WTC11 (cell line): Measurements from ENCODE around the gene PEX6.

Experiments
- ATF1 ChIP-seq: sonication (generic); formaldehyde crosslinking; IDR thresholded peaks from 2 replicates; pipeline ENCODE4 v1.8.1; 2023; ENCODE audit warnings: mild to moderate bottlenecking, moderate library complexity, missing genetic modification reagents
- ETV6 ChIP-seq: sonication (generic); formaldehyde crosslinking; IDR thresholded peaks from 2 replicates; pipeline ENCODE4 v1.8.1; 2022; ENCODE audit warnings: mild to moderate bottlenecking, missing genetic modification reagents
- FOXK1 ChIP-seq: sonication (generic); formaldehyde crosslinking; IDR thresholded peaks from 2 replicates; pipeline ENCODE4 v1.8.0; 2022; ENCODE audit warnings: mild to moderate bottlenecking, moderate library complexity, missing genetic modification reagents
- FOXP1 ChIP-seq: sonication (generic); formaldehyde crosslinking; IDR thresholded peaks from 2 replicates; pipeline ENCODE4 v1.8.0; 2022; ENCODE audit warnings: missing genetic modification reagents, mild to moderate bottlenecking, moderate library complexity, borderline replicate concordance
- JUN ChIP-seq: sonication (generic); formaldehyde crosslinking; IDR thresholded peaks from 2 replicates; pipeline ENCODE4 v1.8.0; 2023; ENCODE audit warnings: mild to moderate bottlenecking, missing genetic modification reagents
- NFYB ChIP-seq: sonication (generic); formaldehyde crosslinking; conservative IDR thresholded peaks from 2 replicates; pipeline ENCODE4 v1.8.0; 2022; ENCODE audit warnings: low read depth, missing genetic modification reagents
- ZBTB21 ChIP-seq: sonication (generic); formaldehyde crosslinking; IDR thresholded peaks from 2 replicates; pipeline ENCODE4 v1.8.1; 2023; ENCODE audit warnings: mild to moderate bottlenecking, missing genetic modification reagents, borderline replicate concordance
- ZNF232 ChIP-seq: sonication (generic); formaldehyde crosslinking; IDR thresholded peaks from 2 replicates; pipeline ENCODE4 v1.8.0; 2022; ENCODE audit warnings: mild to moderate bottlenecking, missing genetic modification reagents
- TF ChIP-seq, protein P1 (sequence below): sonication (generic); formaldehyde crosslinking; IDR thresholded peaks from 2 replicates; pipeline ENCODE4 v1.8.0; 2022; ENCODE audit warnings: mild to moderate bottlenecking, missing genetic modification reagents
- TF ChIP-seq, protein P2 (sequence below): fragments of 200-600 bp; IDR thresholded peaks from 2 replicates; pipeline ENCODE4 v1.8.0; 2022; ENCODE audit warnings: antibody characterized with exemption
- TF ChIP-seq, protein P3 (sequence below): sonication (generic); formaldehyde crosslinking; IDR thresholded peaks from 2 replicates; pipeline ENCODE4 v1.8.1; 2023; ENCODE audit warnings: mild to moderate bottlenecking, missing genetic modification reagents, moderate library complexity
- TF ChIP-seq, protein P4 (sequence below): sonication (generic); formaldehyde crosslinking; conservative IDR thresholded peaks from 2 replicates; pipeline ENCODE4 v1.8.1; 2022; ENCODE audit warnings: mild to moderate bottlenecking, missing genetic modification reagents
- TF ChIP-seq, protein P5 (sequence below): sonication (generic); formaldehyde crosslinking; IDR thresholded peaks from 2 replicates; pipeline ENCODE4 v1.8.1; 2022; ENCODE audit warnings: low read depth, mild to moderate bottlenecking, moderate library complexity, missing genetic modification reagents, borderline replicate concordance

DNA sequence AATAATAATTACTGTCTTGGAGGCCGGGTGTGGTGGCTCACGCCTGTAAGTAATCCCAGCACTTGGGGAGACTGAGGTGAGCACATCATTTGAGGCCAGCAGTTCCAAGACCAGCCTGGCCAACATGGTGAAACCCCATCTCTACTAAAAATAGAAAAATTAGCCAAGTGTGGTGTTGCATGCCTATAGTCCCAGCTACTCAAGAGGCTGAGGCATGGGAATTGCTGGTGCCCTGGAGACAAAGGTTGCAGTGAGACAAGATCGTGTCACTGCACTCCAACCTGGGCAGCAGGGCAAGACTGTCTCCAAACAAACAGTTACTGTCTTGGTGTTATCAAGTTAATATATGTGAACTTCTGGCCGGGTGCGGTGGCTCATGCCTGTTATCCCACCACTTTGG is 47.4 kb upstream of the PEX6 start:
- TF ChIP-seq ATF1 (CRISPR knock-in tag) = no peak
- TF ChIP-seq, protein P1, sequence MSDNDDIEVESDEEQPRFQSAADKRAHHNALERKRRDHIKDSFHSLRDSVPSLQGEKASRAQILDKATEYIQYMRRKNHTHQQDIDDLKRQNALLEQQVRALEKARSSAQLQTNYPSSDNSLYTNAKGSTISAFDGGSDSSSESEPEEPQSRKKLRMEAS = no peak
- TF ChIP-seq, protein P2, sequence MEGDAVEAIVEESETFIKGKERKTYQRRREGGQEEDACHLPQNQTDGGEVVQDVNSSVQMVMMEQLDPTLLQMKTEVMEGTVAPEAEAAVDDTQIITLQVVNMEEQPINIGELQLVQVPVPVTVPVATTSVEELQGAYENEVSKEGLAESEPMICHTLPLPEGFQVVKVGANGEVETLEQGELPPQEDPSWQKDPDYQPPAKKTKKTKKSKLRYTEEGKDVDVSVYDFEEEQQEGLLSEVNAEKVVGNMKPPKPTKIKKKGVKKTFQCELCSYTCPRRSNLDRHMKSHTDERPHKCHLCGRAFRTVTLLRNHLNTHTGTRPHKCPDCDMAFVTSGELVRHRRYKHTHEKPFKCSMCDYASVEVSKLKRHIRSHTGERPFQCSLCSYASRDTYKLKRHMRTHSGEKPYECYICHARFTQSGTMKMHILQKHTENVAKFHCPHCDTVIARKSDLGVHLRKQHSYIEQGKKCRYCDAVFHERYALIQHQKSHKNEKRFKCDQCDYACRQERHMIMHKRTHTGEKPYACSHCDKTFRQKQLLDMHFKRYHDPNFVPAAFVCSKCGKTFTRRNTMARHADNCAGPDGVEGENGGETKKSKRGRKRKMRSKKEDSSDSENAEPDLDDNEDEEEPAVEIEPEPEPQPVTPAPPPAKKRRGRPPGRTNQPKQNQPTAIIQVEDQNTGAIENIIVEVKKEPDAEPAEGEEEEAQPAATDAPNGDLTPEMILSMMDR = no peak
- no peak for TF ChIP-seq ZBTB21 (CRISPR knock-in tag)
- TF ChIP-seq ETV6 (CRISPR knock-in tag) = no peak
- TF ChIP-seq, protein P3, sequence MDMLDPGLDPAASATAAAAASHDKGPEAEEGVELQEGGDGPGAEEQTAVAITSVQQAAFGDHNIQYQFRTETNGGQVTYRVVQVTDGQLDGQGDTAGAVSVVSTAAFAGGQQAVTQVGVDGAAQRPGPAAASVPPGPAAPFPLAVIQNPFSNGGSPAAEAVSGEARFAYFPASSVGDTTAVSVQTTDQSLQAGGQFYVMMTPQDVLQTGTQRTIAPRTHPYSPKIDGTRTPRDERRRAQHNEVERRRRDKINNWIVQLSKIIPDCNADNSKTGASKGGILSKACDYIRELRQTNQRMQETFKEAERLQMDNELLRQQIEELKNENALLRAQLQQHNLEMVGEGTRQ (CRISPR knock-in tag) = no peak
- TF ChIP-seq NFYB (CRISPR knock-in tag) = no peak
- TF ChIP-seq FOXP1 (CRISPR knock-in tag) = no peak
- TF ChIP-seq ZNF232 = no peak
- TF ChIP-seq FOXK1 (CRISPR knock-in tag) = no peak
- TF ChIP-seq, protein P4, sequence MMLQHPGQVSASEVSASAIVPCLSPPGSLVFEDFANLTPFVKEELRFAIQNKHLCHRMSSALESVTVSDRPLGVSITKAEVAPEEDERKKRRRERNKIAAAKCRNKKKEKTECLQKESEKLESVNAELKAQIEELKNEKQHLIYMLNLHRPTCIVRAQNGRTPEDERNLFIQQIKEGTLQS (CRISPR knock-in tag) = no peak
- TF ChIP-seq, protein P5, sequence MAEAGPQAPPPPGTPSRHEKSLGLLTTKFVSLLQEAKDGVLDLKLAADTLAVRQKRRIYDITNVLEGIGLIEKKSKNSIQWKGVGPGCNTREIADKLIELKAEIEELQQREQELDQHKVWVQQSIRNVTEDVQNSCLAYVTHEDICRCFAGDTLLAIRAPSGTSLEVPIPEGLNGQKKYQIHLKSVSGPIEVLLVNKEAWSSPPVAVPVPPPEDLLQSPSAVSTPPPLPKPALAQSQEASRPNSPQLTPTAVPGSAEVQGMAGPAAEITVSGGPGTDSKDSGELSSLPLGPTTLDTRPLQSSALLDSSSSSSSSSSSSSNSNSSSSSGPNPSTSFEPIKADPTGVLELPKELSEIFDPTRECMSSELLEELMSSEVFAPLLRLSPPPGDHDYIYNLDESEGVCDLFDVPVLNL = no peak
- TF ChIP-seq JUN (CRISPR knock-in tag) = no peak
